K562 (cell line): Measurements from ENCODE around the gene KRTAP10-11. TPM values are rescaled to one million over a fixed set of nuclear protein-coding genes. Genes with fewer than 3 reads are reported as not detected.
"Not testable (repeated sequence)": the region's sequence is repeated elsewhere in the genome, so short reads cannot be mapped to it uniquely, and the experiment has no call there.

Experiments used
- ATAC-seq: fragments of 200-7000 bp; cut with Tn5 transposase; 3 replicates; pipeline ENCODE4 v1.9.1; 2020; ENCODE audit warnings: moderate library complexity
- BruUV-seq: library from RNA; stranded (reverse); fragments of 400-500 nt; replicated peaks from 2 replicates; lab custom pipeline; 2021; lab: Mats Ljungman, UMichigan
- CTCF ChIA-PET: fragments of 300-600 bp; formaldehyde crosslinking; extraction: SDS; loops from one replicate; lab custom pipeline; 2021; ENCODE audit warnings: low intra/inter-chr PET ratio; lab: Yijun Ruan, JAX
- POLR2A ChIA-PET: fragments of 300-600, 350-650 bp; sonication (Branson Sonifier 250); formaldehyde crosslinking; extraction: SDS; loops from one replicate; lab custom pipeline; 2021; ENCODE audit warnings: antibody characterized with exemption, inconsistent platforms; lab: Yijun Ruan, JAX
- DNase-seq, 4 experiments: peaks; one replicate each; pipeline versions ENCODE4 v3.0.0 to v3.0.0-alpha.2; 2011 to 2018; ENCODE audit warnings: low spot score in 3 of 4, mixed read lengths in 3 of 4; ENCODE audit errors: extremely low read depth in 1 of 4
- FAIRE-seq: peaks from 2 replicates; lab custom pipeline; 2011; peaks lifted over from hg19 to GRCh38; lab: Jason Lieb, UNC
- H2AFZ ChIP-seq: 2 replicates; pipeline ENCODE4 v1.6.0; 2011; ENCODE audit warnings: low read depth, low read length, control low read depth, inconsistent platforms
- H3K27ac ChIP-seq: fragments of 200-600 bp; 3 replicates; pipeline ENCODE4 v1.8.0; 2011; ENCODE audit warnings: low read depth, mild to moderate bottlenecking, control low read depth, inconsistent platforms, low read length, moderate library complexity, mixed read lengths; ENCODE audit errors: extremely low read depth
- H3K27me3 ChIP-seq, 2 experiments: fragments of 300-600 bp in 1 of 2; 2 replicates in 1 of 2; 3 replicates in 1 of 2; pipeline versions ENCODE4 v1.6.0 to v1.8.0; 2011; ENCODE audit warnings: inconsistent platforms in 2 of 2, low read length in 2 of 2, mild to moderate bottlenecking in 1 of 2, mixed read lengths in 1 of 2, moderate library complexity in 1 of 2; ENCODE audit not compliant: control insufficient read depth in 2 of 2, insufficient read depth in 2 of 2
- H3K36me3 ChIP-seq: fragments of 300-600 bp; 3 replicates; pipeline ENCODE4 v1.8.0; 2011; ENCODE audit warnings: mild to moderate bottlenecking, low read length, inconsistent platforms; ENCODE audit not compliant: control insufficient read depth, insufficient read depth
- H3K4me1 ChIP-seq, 2 experiments: fragments of 200-600 bp in 1 of 2; replicated peaks in 1 of 2; 2 replicates in 1 of 2; 3 replicates in 1 of 2; pipeline versions ENCODE4 v1.5.1 to v1.8.0; 2011; ENCODE audit warnings: inconsistent platforms in 2 of 2, low read length in 2 of 2, mild to moderate bottlenecking in 1 of 2, mixed read lengths in 1 of 2, moderate library complexity in 1 of 2; ENCODE audit not compliant: control insufficient read depth in 2 of 2, insufficient read depth in 2 of 2
- H3K4me2 ChIP-seq: 2 replicates; pipeline ENCODE4 v1.6.1; 2011; ENCODE audit warnings: low read length, control low read depth, inconsistent platforms, mixed read lengths; ENCODE audit not compliant: insufficient read depth
- H3K4me3 ChIP-seq: fragments of 200-600 bp; sonication (generic), shearing (Covaris generic); 2 replicates; pipeline ENCODE4 v1.5.1; 2016; ENCODE audit warnings: control low read depth, inconsistent platforms
- H3K79me2 ChIP-seq: fragments of 200-600 bp; 3 replicates; pipeline ENCODE4 v1.8.0; 2011; ENCODE audit warnings: low read length, inconsistent platforms; ENCODE audit not compliant: control insufficient read depth, insufficient read depth
- H3K9ac ChIP-seq, 2 experiments: 2 replicates each; pipeline versions ENCODE4 v1.6.0 to v1.6.1; 2011; ENCODE audit warnings: low read depth in 2 of 2, low read length in 2 of 2, control low read depth in 1 of 2, inconsistent platforms in 1 of 2, mild to moderate bottlenecking in 1 of 2, mixed read lengths in 1 of 2; ENCODE audit not compliant: insufficient read depth in 1 of 2
- H3K9me1 ChIP-seq: one replicate; pipeline ENCODE4 v1.6.0; 2011; ENCODE audit warnings: inconsistent platforms, mild to moderate bottlenecking, low read length, moderate library complexity; ENCODE audit not compliant: control insufficient read depth, insufficient read depth
- H3K9me3 ChIP-seq: replicated peaks from 2 replicates; pipeline ENCODE4 v1.5.1; 2011; ENCODE audit warnings: low read depth, low read length, inconsistent platforms; ENCODE audit not compliant: control insufficient read depth, insufficient read depth
- H4K20me1 ChIP-seq: replicated peaks from 2 replicates; pipeline ENCODE4 v1.6.1; 2011; ENCODE audit warnings: low read length, inconsistent platforms, mixed read lengths; ENCODE audit not compliant: control insufficient read depth, insufficient read depth
- E2F6 ChIP-seq, 2 experiments: IDR thresholded peaks; 2 replicates each; pipeline ENCODE4 v1.6.1; 2011; ENCODE audit warnings: borderline replicate concordance in 1 of 2, control low read depth in 1 of 2, low read depth in 1 of 2, low read length in 1 of 2, mild to moderate bottlenecking in 1 of 2, mixed read lengths in 1 of 2, moderate library complexity in 1 of 2; ENCODE audit not compliant: insufficient read depth in 1 of 2, insufficient read length in 1 of 2, poor library complexity in 1 of 2, severe bottlenecking in 1 of 2; ENCODE audit errors: extremely low read depth in 1 of 2
- FUS ChIP-seq: fragments of 200-400 bp; formaldehyde crosslinking; optimal IDR thresholded peaks from 2 replicates; pipeline ENCODE3; 2017; ENCODE audit warnings: low read depth, low read length
- MAFG ChIP-seq: fragments of 450-650 bp; conservative IDR thresholded peaks from 2 replicates; pipeline ENCODE4 v1.6.1; 2016; ENCODE audit warnings: missing genetic modification characterization, missing compliant biosample characterization
- ZNF146 ChIP-seq: IDR thresholded peaks from one replicate; pipeline ENCODE4 v1.6.1; 2018; ENCODE audit warnings: missing compliant biosample characterization; ENCODE audit not compliant: unreplicated experiment
- WGBS: fragments of 100-300 bp; shearing (Covaris generic); methylation state at CpG from one replicate; pipeline ENCODE4 v1.1.6; 2016; ENCODE audit warnings: low coverage, mixed read lengths; ENCODE audit not compliant: insufficient coverage; ENCODE audit errors: missing lambda C conversion rate; 5-methylcytosine and 5-hydroxymethylcytosine counted together
- in situ Hi-C: fragments of 300-500 bp; cut with MboI; formaldehyde crosslinking; loops from 4 replicates; pipeline ENCODE4 v1.15.0; 2018; ENCODE audit warnings: inconsistent platforms, mixed read lengths
- intact Hi-C: fragments of 100-400 bp; cut with micrococcal nuclease; formaldehyde crosslinking; loops from 2 replicates; pipeline ENCODE4 v1.14.2; 2022
- polyA plus RNA-seq, 8 experiments: library from polyadenylated mRNA; depleted of rRNA in 4 of 8; stranded (reverse) in 5 of 8; unstranded in 3 of 8; fragments of >200 nt; fragmentation: Nextera tagmentation in 2 of 8; fragmentation: Illumina TruSeq in 1 of 8; extraction: Ambion mirVana in 2 of 8; extraction: Trizol in 1 of 8; gene quantifications; 2 replicates each; pipeline versions ENCODE4 v1.2.1 to v1.2.3, GENCODE V29; 2011 to 2014; ENCODE audit warnings: inconsistent platforms in 1 of 8, missing spikeins in 1 of 8
- total RNA-seq, 7 experiments: library from RNA; depleted of rRNA in 6 of 7; stranded (reverse); fragments of >200 nt in 6 of 7; fragmentation: Illumina TruSeq in 2 of 7; extraction: Trizol in 2 of 7; gene quantifications; 2 replicates each; pipeline versions ENCODE4 v1.2.1 to v1.2.3, GENCODE V29; 2011 to 2021; ENCODE audit warnings: low replicate concordance in 1 of 7

Gene KRTAP10-11
- total and polyA plus RNA-seq, 9 of the 15 experiments (the other 6 are each of a cell fraction or from before 2014, with no cell fraction given): not detected

GRCh38 chr21:44687671-44688070 lies 41.5 kb downstream of the KRTAP10-11 start (continued):
- TF ChIP-seq E2F6 (IDR thresholded peaks at IDR 0.05; ENCODE audit: borderline replicate concordance in 1 of 2, extremely low read depth in 1 of 2, insufficient read depth in 1 of 2, insufficient read length in 1 of 2, low read depth in 1 of 2, low read length in 1 of 2, poor library complexity in 1 of 2, severe bottlenecking in 1 of 2) (no peak), ZNF146 (no peak), FUS (no peak), MAFG (tag) (no peak)

- H4K20me1 ChIP-seq, H3K4me1 ChIP-seq, POLR2A ChIA-PET, H3K9me3 ChIP-seq, H2AFZ ChIP-seq, H3K9ac ChIP-seq, ATAC-seq, DNase-seq, CTCF ChIA-PET, H3K4me3 ChIP-seq, BruUV-seq, H3K4me2 ChIP-seq, H3K79me2 ChIP-seq, H3K9me1 ChIP-seq, in situ Hi-C loops, FAIRE-seq, H3K36me3 ChIP-seq, H3K27ac ChIP-seq, intact Hi-C loops: not testable (repeated sequence)
- H3K27me3 ChIP-seq: peaks cover 20 to 40% of the 10 kb centered on the region in 2 experiments
- 0% methylated on average over 3 of the region's 3 CpGs for WGBS
These were observed 43.5 kb downstream of the KRTAP10-11 start for GRCh38 chr21:44689740-44690139.
